GM20000 (cell line): Measurements from ENCODE around the gene GPR148.

Source experiments
- DNase-seq: peaks from one replicate; pipeline ENCODE4 v3.0.0; 2012; ENCODE audit warnings: low spot score
- TF ChIP-seq, protein P1 (sequence below): IDR thresholded peaks from 2 replicates; pipeline ENCODE4 v1.5.1; 2012; ENCODE audit warnings: mild to moderate bottlenecking, control low read depth; ENCODE audit errors: extremely low read depth, missing control alignments

Gene GPR148

GRCh38 chr2:130756053-130756873, 27.4 kb downstream of the GPR148 start:
- DNase-seq = peak; percentile 80
- TF ChIP-seq, protein P1, sequence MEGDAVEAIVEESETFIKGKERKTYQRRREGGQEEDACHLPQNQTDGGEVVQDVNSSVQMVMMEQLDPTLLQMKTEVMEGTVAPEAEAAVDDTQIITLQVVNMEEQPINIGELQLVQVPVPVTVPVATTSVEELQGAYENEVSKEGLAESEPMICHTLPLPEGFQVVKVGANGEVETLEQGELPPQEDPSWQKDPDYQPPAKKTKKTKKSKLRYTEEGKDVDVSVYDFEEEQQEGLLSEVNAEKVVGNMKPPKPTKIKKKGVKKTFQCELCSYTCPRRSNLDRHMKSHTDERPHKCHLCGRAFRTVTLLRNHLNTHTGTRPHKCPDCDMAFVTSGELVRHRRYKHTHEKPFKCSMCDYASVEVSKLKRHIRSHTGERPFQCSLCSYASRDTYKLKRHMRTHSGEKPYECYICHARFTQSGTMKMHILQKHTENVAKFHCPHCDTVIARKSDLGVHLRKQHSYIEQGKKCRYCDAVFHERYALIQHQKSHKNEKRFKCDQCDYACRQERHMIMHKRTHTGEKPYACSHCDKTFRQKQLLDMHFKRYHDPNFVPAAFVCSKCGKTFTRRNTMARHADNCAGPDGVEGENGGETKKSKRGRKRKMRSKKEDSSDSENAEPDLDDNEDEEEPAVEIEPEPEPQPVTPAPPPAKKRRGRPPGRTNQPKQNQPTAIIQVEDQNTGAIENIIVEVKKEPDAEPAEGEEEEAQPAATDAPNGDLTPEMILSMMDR = no peak

- TF ChIP-seq, protein P1 = no peak
- no peak for DNase-seq
These were observed 28.2 kb downstream of the GPR148 start for GRCh38 chr2:130756874-130757668.

DNA sequence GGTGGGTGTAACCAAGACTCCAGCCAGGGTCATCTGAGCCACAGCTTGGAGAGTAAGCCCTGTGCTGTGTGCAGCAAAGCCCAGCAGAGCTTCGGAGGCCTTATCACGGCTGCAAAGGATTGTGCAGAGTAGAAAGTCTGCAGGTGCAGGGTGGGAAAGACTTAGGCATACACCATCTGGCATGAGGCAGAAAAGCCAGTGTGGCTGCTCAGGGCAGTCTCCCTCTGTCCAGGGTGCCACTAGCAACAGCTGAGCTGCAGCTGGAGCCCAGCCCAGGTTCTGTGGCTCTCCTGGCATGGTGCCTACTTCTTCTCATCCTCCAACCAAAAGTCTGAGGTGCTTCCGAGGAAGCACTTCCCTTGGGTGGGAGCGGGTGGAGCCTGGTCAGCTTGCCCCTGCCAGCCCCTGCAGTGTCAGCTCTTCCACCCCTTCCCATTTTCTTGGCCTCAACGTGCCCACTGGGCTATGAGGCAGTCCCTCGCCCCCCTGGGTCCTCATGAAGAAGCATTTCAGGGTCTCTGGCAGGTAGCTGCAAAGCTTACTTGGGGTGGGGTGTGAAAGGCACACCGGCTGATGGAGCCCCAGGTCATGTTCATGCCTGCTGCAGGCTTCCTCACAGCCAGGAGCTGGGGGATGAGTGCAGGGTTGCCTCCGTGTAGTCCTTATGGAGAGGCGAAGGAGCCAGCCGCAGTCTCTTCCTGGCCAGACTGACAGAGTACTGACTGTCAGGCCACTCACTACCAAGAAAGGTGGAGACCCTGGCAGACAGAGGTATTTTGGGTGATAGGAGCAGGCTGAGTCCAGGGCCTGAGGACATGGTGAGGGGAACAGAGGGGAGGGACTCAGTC, 31.3 kb downstream of the GPR148 start:
- DNase-seq = no peak
- TF ChIP-seq, protein P1 = no peak

DNA sequence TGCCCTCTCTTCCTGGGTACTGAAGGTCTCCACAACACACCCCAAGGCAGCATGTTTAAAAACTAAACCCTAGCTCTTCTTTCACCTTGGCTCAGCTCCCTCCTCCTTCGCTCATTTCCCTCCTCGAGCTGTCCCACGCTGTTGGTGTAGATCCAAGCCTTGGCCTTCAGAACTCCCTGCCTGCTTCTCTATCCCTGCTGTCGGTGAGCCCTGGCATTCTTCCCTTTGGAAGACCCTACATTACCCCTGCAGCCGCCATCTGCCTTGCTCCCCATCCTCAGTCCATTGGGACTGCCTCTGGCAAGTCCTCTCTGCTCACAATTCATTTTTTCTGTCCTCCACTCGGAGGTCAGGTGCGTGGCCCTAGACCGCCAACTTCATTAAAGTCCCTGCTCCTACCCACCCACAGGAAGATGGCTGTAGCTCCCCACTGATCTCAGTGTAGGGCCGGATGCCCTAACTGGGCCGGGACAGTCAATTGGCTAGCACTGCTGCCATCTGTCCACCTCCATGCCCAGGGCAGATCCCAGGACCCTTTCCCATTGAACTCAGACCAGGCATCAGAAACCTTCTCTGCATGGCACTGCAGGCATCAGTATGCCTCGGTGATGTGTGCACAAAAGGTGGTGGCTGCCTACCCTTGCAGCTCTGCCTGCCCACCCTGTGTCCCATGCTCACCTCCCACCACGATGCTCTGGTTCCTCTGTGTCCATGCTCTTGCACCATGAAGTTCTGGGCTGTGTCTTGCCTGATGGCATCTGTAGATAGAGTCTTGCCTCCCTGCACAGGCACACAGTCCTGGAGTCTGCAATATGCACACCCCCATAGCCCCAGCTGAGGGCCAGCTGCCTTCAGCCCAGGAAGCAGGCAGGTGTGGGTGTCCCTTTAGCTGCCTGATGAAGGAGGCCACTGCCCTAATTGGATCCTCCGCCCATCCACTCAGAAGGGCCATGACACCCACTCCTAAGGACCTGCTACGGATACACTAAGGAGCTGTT, 32.2 kb downstream of the GPR148 start:
- TF ChIP-seq, protein P1 = no peak
- no peak for DNase-seq

DNA sequence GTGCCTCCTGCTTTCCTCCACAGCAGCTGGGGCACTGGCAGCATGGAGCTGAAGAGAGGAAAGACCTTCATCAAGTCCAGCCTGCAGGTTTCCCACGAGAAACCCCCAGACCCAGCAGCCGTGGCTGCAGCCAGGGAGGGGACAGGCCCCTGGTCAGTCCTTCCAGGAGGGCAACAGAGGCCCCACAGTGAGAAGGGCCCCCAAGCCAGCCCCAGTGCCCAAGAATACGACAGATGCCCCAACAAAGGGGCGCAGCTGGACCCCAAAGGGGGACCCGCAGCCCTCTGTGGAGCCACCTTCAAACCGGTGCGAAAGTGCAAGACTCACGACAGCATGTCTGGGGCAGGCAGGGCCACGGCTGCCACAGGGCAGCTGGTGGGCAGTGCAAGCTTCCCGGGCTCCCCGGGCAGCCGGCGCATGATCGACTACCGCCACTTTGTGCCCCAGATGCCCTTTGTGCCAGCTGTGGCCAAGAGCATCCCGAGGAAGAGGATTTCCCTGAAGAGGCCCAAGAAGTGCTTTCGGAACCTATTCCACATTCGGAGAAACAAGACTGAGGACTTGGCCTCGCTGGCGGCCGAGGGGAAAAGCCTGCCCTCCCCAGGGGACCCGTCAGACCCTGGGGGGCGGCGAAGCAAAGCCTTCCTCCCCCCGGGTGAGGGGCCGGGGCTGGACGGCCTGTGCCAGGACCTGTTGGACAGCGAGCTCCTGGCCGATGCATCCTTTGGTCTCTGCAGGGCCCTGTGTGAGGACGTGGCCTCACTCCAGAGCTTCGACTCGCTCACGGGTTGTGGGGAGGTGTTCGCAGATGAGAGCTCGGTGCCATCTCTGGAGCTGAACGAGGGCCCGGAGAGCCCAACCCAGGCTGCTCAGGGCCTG, 33.4 kb downstream of the GPR148 start:
- TF ChIP-seq, protein P1 = no peak

More for the DNA sequence above, 33.4 kb downstream of the GPR148 start:
- DNase-seq = no peak
